K562 treated with DMSO at 1 percent for 24 hours (cell line): Measurements from ENCODE around the gene GCC1. TPM values are rescaled to one million over a fixed set of nuclear protein-coding genes. Genes with fewer than 3 reads are reported as not detected.

Experiments
- total RNA-seq: library from RNA; unstranded; fragments of 300-600 nt; gene quantifications from 2 replicates; pipeline ENCODE4 v1.2.3, GENCODE V29; 2022; ENCODE audit warnings: low read depth; ENCODE audit not compliant: insufficient read depth

GCC1 gene
- 19.0 and 21.2 TPM in 2 replicates for total RNA-seq

DNA sequence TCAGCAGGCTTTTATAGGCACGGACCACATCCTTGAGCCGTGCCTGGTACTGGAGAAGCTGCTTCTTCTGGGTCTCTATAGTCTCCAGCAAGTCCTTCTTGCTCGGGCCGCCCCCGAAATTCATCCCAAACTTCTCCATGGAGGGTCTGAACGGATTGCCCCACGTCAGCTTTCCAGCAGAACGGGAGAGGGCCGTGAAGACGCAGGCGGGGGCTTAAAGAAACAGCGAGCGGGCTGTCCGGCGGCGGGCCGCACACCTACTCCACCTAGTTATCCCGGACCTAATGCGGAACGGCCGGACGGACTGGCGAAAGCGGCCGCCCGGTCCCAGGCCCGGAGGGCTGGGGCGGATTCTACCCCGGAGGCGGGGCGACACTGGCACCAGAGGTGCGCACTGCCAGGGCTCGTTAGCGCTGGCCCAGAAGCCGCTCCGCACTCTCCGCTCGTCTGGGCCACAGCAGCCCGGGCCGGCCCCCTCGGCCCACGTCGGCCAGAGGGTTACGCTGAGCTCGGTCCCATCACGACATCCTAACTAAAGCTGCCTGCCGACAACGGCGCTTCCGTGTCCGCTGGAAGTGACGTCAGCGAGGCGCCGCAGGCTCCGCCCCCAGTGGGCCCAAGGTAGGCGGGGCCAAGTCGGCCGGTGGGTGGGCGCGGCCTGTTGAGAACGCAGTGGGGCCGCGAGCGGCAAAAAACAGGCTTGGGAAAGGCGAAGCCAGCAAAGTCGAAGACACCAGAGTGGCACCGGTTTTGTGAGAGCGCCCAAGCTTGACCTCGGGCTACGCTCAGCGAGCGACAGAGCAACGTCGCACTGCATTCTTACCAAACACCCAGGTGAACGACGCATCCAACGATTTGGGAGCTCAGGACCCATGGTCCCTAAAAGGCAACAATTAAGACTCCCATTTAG lies at the start of gene GCC1:
TSS of gene GCC1 (minus strand) at position 553 of the 910 bp plus-strand sequence. CDS start at position 139, 414 bp downstream.

DNA sequence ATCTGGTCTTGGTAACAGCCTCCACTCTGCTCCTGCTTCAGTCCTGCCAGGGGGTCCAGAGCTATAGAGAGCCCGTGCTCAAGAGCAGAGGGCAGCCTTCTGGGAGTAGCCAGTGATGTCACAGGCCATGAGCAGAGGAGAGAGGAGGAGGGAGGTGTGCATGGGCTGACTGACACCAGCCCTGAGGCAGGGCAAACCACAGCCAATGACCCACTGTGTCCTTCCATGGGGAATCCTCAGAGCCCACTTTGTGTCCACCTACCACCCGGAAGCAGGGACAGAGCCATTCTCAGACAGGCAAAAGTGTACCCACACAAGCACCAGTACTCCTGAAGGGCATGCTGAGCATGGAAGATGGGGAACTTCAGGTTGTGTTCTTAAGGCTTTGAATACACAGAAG lies 32.6 kb upstream of the GCC1 start, which contains the start of gene PAX4:
TSS of gene PAX4 (minus strand) at position 101 of the 400 bp plus-strand sequence. CDS start 2,214 bp downstream, outside the sequence.

GRCh38 chr7:127588019-127588696 lies 2.8 kb upstream of the GCC1 start, which contains the start of gene ARF5:
TSS of gene ARF5 (plus strand) at chr7:127588411. CDS start at chr7:127588499, 88 bp downstream.

Other genes with a start within 250 kb of the GCC1 start
- gene ZNF800, start 192.9 kb downstream of the GCC1 start, total RNA-seq = 36.0 and 40.2 TPM in 2 replicates
- gene ARF5, start 2.8 kb upstream of the GCC1 start, total RNA-seq = 415 and 425 TPM in 2 replicates
- gene FSCN3, start 8.1 kb upstream of the GCC1 start, total RNA-seq = 0.75 TPM in 1 of 2 replicates, not detected in the other
- gene PAX4, start 32.5 kb upstream of the GCC1 start, total RNA-seq = not detected in 2 replicates
- gene SND1, start 66.6 kb upstream of the GCC1 start, total RNA-seq = 588 and 607 TPM in 2 replicates